Stomach (tissue), 4 donors: Measurements from ENCODE around the gene OR12D1.

Experiments used
- EP300 ChIP-seq: sonication (generic); formaldehyde crosslinking; IDR thresholded peaks from one replicate; pipeline ENCODE4 v1.6.1; 2017; ENCODE audit warnings: antibody characterized with exemption
- TF ChIP-seq, protein P1 (sequence below), 7 experiments: fragments of 450-650 bp in 4 of 7; fragments of 200-600 bp in 3 of 7; sonication (generic) in 3 of 7; IDR thresholded peaks; one replicate each; pipeline ENCODE4 v1.5.1; 2016 to 2019; ENCODE audit warnings: antibody characterized with exemption in 7 of 7, control low read depth in 2 of 7, mild to moderate bottlenecking in 1 of 7

- TF ChIP-seq, protein P1, sequence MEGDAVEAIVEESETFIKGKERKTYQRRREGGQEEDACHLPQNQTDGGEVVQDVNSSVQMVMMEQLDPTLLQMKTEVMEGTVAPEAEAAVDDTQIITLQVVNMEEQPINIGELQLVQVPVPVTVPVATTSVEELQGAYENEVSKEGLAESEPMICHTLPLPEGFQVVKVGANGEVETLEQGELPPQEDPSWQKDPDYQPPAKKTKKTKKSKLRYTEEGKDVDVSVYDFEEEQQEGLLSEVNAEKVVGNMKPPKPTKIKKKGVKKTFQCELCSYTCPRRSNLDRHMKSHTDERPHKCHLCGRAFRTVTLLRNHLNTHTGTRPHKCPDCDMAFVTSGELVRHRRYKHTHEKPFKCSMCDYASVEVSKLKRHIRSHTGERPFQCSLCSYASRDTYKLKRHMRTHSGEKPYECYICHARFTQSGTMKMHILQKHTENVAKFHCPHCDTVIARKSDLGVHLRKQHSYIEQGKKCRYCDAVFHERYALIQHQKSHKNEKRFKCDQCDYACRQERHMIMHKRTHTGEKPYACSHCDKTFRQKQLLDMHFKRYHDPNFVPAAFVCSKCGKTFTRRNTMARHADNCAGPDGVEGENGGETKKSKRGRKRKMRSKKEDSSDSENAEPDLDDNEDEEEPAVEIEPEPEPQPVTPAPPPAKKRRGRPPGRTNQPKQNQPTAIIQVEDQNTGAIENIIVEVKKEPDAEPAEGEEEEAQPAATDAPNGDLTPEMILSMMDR (IDR thresholded peaks at IDR 0.05), result no peak
- no peak for TF ChIP-seq EP300
These were observed 24.3 kb downstream of the OR12D1 start, which contains the start of gene OR10C1 for GRCh38 chr6:29439006-29439405.
